ENCODE results near the gene TCF12.

Gene TCF12

GRCh38 chr15:57061696-57062095 lies 143.3 kb downstream of the TCF12 start:
- no peak for TF ChIP-seq CTCF (IDR thresholded peaks at IDR 0.05)
- Histone ChIP-seq H3K27ac (no peak overlapping the region), H3K4me3 (ENCODE audit: low read depth, low read length) (no peak overlapping the region), H3K4me2 (ENCODE audit: low read length) (no peak overlapping the region), H3K79me2 (peaks cover 5% of the 10 kb centered on the region), H3K4me1 (no peaks in the 10 kb centered on the region), H3K9ac (no peak overlapping the region), H3K9me3 (ENCODE audit: control insufficient read depth, low read length) (no peaks in the 10 kb centered on the region), H3K27me3 (ENCODE audit: control insufficient read depth, insufficient read depth, low read length) (no peaks in the 10 kb centered on the region), H2AFZ (no peak overlapping the region), H3K36me3 (ENCODE audit: control insufficient read depth, insufficient read depth, low read length) (no peaks in the 10 kb centered on the region)

GRCh38 chr15:57064033-57064432 lies 145.6 kb downstream of the TCF12 start:
- H3K4me1 ChIP-seq = no peaks in the 10 kb centered on the region
- H3K27me3 ChIP-seq (ENCODE audit: control insufficient read depth, insufficient read depth, low read length) = no peaks in the 10 kb centered on the region
- no peak overlapping the region for H3K27ac ChIP-seq
- H3K9me3 ChIP-seq (ENCODE audit: control insufficient read depth, low read length) = no peaks in the 10 kb centered on the region
- H3K79me2 ChIP-seq = peaks cover 5% of the 10 kb centered on the region
- no peak overlapping the region for H3K4me2 ChIP-seq (ENCODE audit: low read length)
- no peak overlapping the region for H3K9ac ChIP-seq
- no peak overlapping the region for H3K4me3 ChIP-seq (ENCODE audit: low read depth, low read length)
- no peak for TF ChIP-seq CTCF (IDR thresholded peaks at IDR 0.05)
- no peak overlapping the region for H2AFZ ChIP-seq
- no peaks in the 10 kb centered on the region for H3K36me3 ChIP-seq (ENCODE audit: control insufficient read depth, insufficient read depth, low read length)

GRCh38 chr15:57069423-57069822 lies 151.0 kb downstream of the TCF12 start:
- Histone ChIP-seq H3K9me3 (ENCODE audit: control insufficient read depth, low read length) (no peaks in the 10 kb centered on the region), H3K27ac (no peak overlapping the region), H3K9ac (no peak overlapping the region), H3K79me2 (peaks cover 6% of the 10 kb centered on the region), H3K27me3 (ENCODE audit: control insufficient read depth, insufficient read depth, low read length) (no peaks in the 10 kb centered on the region), H3K4me3 (ENCODE audit: low read depth, low read length) (no peak overlapping the region), H2AFZ (no peak overlapping the region), H3K4me1 (no peaks in the 10 kb centered on the region), H3K4me2 (ENCODE audit: low read length) (no peak overlapping the region), H3K36me3 (ENCODE audit: control insufficient read depth, insufficient read depth, low read length) (no peaks in the 10 kb centered on the region)
- TF ChIP-seq CTCF (IDR thresholded peaks at IDR 0.05) = no peak

- Histone ChIP-seq H3K4me1 (no peaks in the 10 kb centered on the region), H3K36me3 (ENCODE audit: control insufficient read depth, insufficient read depth, low read length) (no peaks in the 10 kb centered on the region), H3K9me3 (ENCODE audit: control insufficient read depth, low read length) (no peaks in the 10 kb centered on the region), H3K4me2 (ENCODE audit: low read length) (no peak overlapping the region), H3K9ac (no peak overlapping the region), H2AFZ (no peak overlapping the region), H3K27ac (no peak overlapping the region), H3K27me3 (ENCODE audit: control insufficient read depth, insufficient read depth, low read length) (no peaks in the 10 kb centered on the region), H3K79me2 (peaks cover 6% of the 10 kb centered on the region), H3K4me3 (ENCODE audit: low read depth, low read length) (no peak overlapping the region)
- TF ChIP-seq CTCF (IDR thresholded peaks at IDR 0.05) = no peak
These were observed 152.2 kb downstream of the TCF12 start for GRCh38 chr15:57070674-57071073.

- TF ChIP-seq CTCF (IDR thresholded peaks at IDR 0.05) = no peak
- Histone ChIP-seq H3K27ac (no peak overlapping the region), H3K4me1 (no peaks in the 10 kb centered on the region), H3K4me2 (ENCODE audit: low read length) (no peak overlapping the region), H3K9ac (no peak overlapping the region), H3K4me3 (ENCODE audit: low read depth, low read length) (no peak overlapping the region), H3K36me3 (ENCODE audit: control insufficient read depth, insufficient read depth, low read length) (no peaks in the 10 kb centered on the region), H3K9me3 (ENCODE audit: control insufficient read depth, low read length) (no peaks in the 10 kb centered on the region), H3K27me3 (ENCODE audit: control insufficient read depth, insufficient read depth, low read length) (no peaks in the 10 kb centered on the region), H2AFZ (no peak overlapping the region), H3K79me2 (no peaks in the 10 kb centered on the region)
These were observed 161.0 kb downstream of the TCF12 start for GRCh38 chr15:57079446-57079845.
